ENCODE data around the gene TCP11. TPM values are rescaled to one million over a fixed set of nuclear protein-coding genes. Genes with fewer than 3 reads are reported as not detected.
A peak's percentile ranks its signal among the peaks of the same experiment; 100 is the strongest.

Gene TCP11
- total and polyA plus RNA-seq, 2 of the 13 experiments (the other 11 are each of a cell fraction or from before 2014, with no cell fraction given), result 0.04 TPM; not detected in 1

- TF ChIP-seq KIAA2018 (CRISPR knock-in tag; IDR thresholded peaks at IDR 0.05; ENCODE audit: borderline replicate concordance), result no peak
- TF ChIP-seq TRIM24 (CRISPR knock-in tag; IDR thresholded peaks at IDR 0.05), result no peak
- no peak for TF ChIP-seq CHCHD3 (CRISPR knock-in tag; IDR thresholded peaks at IDR 0.05)
- no peak for TF ChIP-seq JUNB (CRISPR knock-in tag; IDR thresholded peaks at IDR 0.05; ENCODE audit: borderline replicate concordance)
- TF ChIP-seq ELK4 (CRISPR knock-in tag; IDR thresholded peaks at IDR 0.05; ENCODE audit: borderline replicate concordance), result no peak
- 0 out of 2 replicates have a peak, but pooled peaks have one; percentile 16 for TF ChIP-seq SOX5 (CRISPR knock-in tag; IDR thresholded peaks at IDR 0.05; ENCODE audit: borderline replicate concordance)
- peak; percentile 39; the same call in 1 of the 2 replicates for TF ChIP-seq FOSL2 (CRISPR knock-in tag; IDR thresholded peaks at IDR 0.05)
- no peak for TF ChIP-seq ZNF790 (CRISPR knock-in tag; IDR thresholded peaks at IDR 0.05; ENCODE audit: borderline replicate concordance)
- no peak for TF ChIP-seq MEIS2 (CRISPR knock-in tag; IDR thresholded peaks at IDR 0.05)
- TF ChIP-seq NFKBIZ (CRISPR knock-in tag; IDR thresholded peaks at IDR 0.05), result no peak
- TF ChIP-seq PHF21A (CRISPR knock-in tag; IDR thresholded peaks at IDR 0.05), result no peak
- TF ChIP-seq ZBED4 (CRISPR knock-in tag; IDR thresholded peaks at IDR 0.05; ENCODE audit: borderline replicate concordance), result 0 out of 2 replicates have a peak, but pooled peaks have one; percentile 54
- no peak for TF ChIP-seq ZBTB26 (CRISPR knock-in tag; IDR thresholded peaks at IDR 0.05; ENCODE audit: borderline replicate concordance)
- peak; percentile 97 for TF ChIP-seq STAG1 (CRISPR knock-in tag; IDR thresholded peaks at IDR 0.05)
- TF ChIP-seq TOPORS (CRISPR knock-in tag; IDR thresholded peaks at IDR 0.05), result no peak
- TF ChIP-seq KLF11 (CRISPR knock-in tag; IDR thresholded peaks at IDR 0.05), result no peak
- no peak for TF ChIP-seq ZNF207 (IDR thresholded peaks at IDR 0.05; ENCODE audit: borderline replicate concordance)
These were observed 5.3 kb upstream of the TCP11 start (continued) for GRCh38 chr6:35146453-35146852.

All from HepG2 (cell line).